ENCODE measurements around the gene TRAF2.

TRAF2 gene

GRCh38 chr9:136941231-136942111 lies 55.2 kb downstream of the TRAF2 start:
- H3K4me1 ChIP-seq = peaks cover 20 to 79% (median 40%) of the 10 kb centered on the region in 10 experiments
- no peak overlapping the region for H3K27ac ChIP-seq
- TF ChIP-seq Cebpa-rat (IDR thresholded peaks at IDR 0.05) = no peak
- peaks cover 47 to 78% (median 55%) of the 10 kb centered on the region in 11 experiments; a peak in 21 of 22 replicates for H4K20me1 ChIP-seq
- peak overlapping the region in 1 of 11 experiments; percentile 12; a peak in 2 of 22 replicates for H3K4me2 ChIP-seq
- no peaks in the 10 kb centered on the region for H3K27me3 ChIP-seq
- H3K36me3 ChIP-seq = peaks cover 44 to 67% (median 63%) of the 10 kb centered on the region in 11 experiments
- H3K9me3 ChIP-seq (replicated peaks in 1 of 11) = peaks cover 0 to 7% (median 0%) of the 10 kb centered on the region in 11 experiments; a peak in 4 of 22 replicates
- H3K9ac ChIP-seq = peak overlapping the region in 3 of 11 experiments; percentile 92 to 95 (median 95); a peak in 3 of 22 replicates
- no peak overlapping the region for H3K4me3 ChIP-seq

DNA sequence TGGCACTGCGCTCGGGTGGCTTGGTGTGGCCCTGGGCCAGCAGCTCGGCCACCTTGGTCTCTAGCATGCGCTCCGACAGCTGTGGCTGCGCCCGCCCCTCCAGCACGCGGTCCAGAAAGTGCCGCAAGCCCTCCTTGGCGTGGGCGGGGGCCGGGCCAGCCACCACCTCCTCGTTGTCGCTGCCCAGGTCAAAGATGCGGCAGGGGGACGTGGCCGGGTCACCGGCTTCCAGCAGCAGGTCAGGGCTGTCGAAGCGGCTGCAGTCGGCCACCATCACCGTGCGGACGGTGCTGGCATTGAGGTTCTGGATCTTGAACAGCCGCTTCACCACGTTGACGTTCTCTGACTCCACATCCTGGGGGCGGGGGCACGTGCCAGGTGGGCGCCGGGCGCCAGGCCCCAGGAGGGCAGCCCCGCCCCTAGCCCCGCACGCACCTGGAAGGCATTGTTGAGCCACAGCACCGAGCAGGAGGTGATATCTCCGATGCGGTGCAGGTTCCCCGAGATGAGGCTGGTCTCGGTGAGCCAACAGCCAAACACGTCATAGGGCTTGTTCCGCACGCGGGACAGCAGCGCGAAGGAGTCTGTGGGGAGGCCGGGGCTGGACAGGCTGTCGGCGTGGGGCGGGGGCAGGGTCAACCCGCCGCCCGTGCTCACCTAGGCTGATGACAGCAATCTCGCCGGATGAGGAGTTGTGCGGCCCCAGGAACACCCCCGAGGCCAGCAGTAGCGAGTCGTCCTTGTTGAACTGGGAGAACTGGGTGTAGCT lies 56.0 kb downstream of the TRAF2 start:
- peaks cover 0 to 5% (median 0%) of the 10 kb centered on the region in 11 experiments; a peak in 4 of 22 replicates for H3K9me3 ChIP-seq (replicated peaks in 1 of 11)
- H3K4me2 ChIP-seq = peak overlapping the region in 10 of 11 experiments; percentile 95 to 98 (median 97); a peak in 20 of 22 replicates

GRCh38 chr9:136942881-136943230 lies 56.5 kb downstream of the TRAF2 start:
- Histone ChIP-seq H3K4me2 (peak overlapping the region; percentile 95 to 98 (median 97)), H3K4me1 (peaks cover 20 to 75% (median 47%) of the 10 kb centered on the region in 10 experiments), H3K36me3 (peaks cover 44 to 58% (median 51%) of the 10 kb centered on the region in 11 experiments), H3K9me3 (replicated peaks in 1 of 11) (no peaks in the 10 kb centered on the region), H3K9ac (peak overlapping the region; percentile 92 to 98 (median 95); a peak in 20 of 22 replicates), H4K20me1 (peaks cover 47 to 65% (median 54%) of the 10 kb centered on the region in 11 experiments; a peak in 21 of 22 replicates), H3K27me3 (no peaks in the 10 kb centered on the region), H3K4me3 (peak overlapping the region; percentile 83 to 100 (median 98); a peak in 19 of 20 replicates), H3K27ac (no peak overlapping the region; a peak in 1 of 22 replicates)
- TF ChIP-seq Cebpa-rat (IDR thresholded peaks at IDR 0.05) = no peak

More for the DNA sequence above, 56.0 kb downstream of the TRAF2 start:
- peak overlapping the region in 8 of 10 experiments; percentile 92 to 100 (median 98); a peak in 12 of 20 replicates for H3K4me3 ChIP-seq
- H3K36me3 ChIP-seq = peaks cover 44 to 64% (median 56%) of the 10 kb centered on the region in 11 experiments
- H3K9ac ChIP-seq = peak overlapping the region; percentile 92 to 98 (median 95); a peak in 18 of 22 replicates
- H3K27me3 ChIP-seq = no peaks in the 10 kb centered on the region
- peaks cover 47 to 71% (median 55%) of the 10 kb centered on the region in 11 experiments; a peak in 21 of 22 replicates for H4K20me1 ChIP-seq
- H3K27ac ChIP-seq = no peak overlapping the region; a peak in 1 of 22 replicates
- peaks cover 20 to 75% (median 42%) of the 10 kb centered on the region in 10 experiments for H3K4me1 ChIP-seq
- TF ChIP-seq Cebpa-rat (IDR thresholded peaks at IDR 0.05) = no peak

DNA sequence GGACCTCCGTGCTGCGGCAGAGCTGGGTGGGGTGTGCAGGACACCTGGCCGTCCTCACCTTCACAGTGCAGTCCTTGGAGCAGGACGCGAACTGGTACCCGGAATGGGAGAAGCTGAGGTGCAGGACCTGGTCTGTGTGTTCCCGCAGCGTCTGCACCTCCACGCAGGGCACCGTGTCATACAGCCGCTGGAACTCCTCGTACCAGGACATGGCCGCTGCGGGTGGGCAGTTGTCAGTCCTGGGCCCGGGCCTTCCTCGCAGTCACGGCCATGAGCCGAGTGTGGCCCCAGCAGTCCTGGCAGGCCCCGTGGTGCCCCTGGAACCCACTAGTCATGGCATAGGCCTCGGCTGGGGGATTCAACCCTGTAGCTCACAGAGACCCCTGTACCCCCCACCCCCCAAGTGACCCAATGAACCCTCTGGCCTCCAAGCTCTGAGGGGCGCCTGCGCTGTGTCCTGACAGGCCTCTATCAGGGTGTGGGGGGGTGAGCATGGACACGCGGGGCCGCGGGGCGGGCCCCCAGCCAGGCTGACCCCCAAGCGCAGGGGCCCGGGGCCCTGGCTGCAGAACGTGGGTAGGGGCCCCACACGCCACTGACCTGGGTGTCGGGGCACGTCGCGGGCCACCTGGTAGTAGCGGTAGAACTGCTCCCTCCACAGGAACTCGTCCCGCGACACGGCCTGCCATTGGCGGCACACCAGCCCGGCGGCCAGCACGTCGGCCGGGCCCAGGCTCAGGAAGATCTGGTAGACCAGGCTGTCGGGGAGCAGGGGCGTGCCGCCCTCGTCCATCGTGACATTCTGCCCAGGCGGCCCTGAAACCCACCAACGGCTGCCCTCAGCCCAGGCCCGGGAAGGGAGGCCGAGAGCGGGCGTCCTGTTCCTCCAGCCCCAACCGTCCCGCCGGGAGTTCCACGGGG lies 57.2 kb downstream of the TRAF2 start:
- H3K4me2 ChIP-seq = peak overlapping the region; percentile 95 to 98 (median 97)
- H3K27ac ChIP-seq = peak overlapping the region; percentile 84 to 96 (median 93)
- peak overlapping the region; percentile 83 to 100 (median 98) for H3K4me3 ChIP-seq
- TF ChIP-seq Cebpa-rat (IDR thresholded peaks at IDR 0.05) = no peak
- no peaks in the 10 kb centered on the region for H3K9me3 ChIP-seq (replicated peaks in 1 of 11)
- peaks cover 20 to 77% (median 52%) of the 10 kb centered on the region in 10 experiments for H3K4me1 ChIP-seq
- H3K36me3 ChIP-seq = peaks cover 43 to 51% (median 45%) of the 10 kb centered on the region in 11 experiments
- H4K20me1 ChIP-seq = peaks cover 47 to 58% (median 53%) of the 10 kb centered on the region in 11 experiments; a peak in 21 of 22 replicates
- H3K9ac ChIP-seq = peak overlapping the region; percentile 92 to 98 (median 95)
- no peaks in the 10 kb centered on the region for H3K27me3 ChIP-seq

- H3K4me2 ChIP-seq = peak overlapping the region; percentile 95 to 98 (median 97)
- H4K20me1 ChIP-seq = peaks cover 46 to 52% (median 50%) of the 10 kb centered on the region in 11 experiments; a peak in 21 of 22 replicates
- H3K9ac ChIP-seq = peak overlapping the region; percentile 92 to 98 (median 95)
- no peaks in the 10 kb centered on the region for H3K9me3 ChIP-seq (replicated peaks in 1 of 11)
- peaks cover 38 to 45% (median 42%) of the 10 kb centered on the region in 11 experiments for H3K36me3 ChIP-seq
- H3K4me3 ChIP-seq = peak overlapping the region; percentile 83 to 100 (median 98)
- H3K27ac ChIP-seq = peak overlapping the region; percentile 84 to 96 (median 93)
- H3K27me3 ChIP-seq = no peaks in the 10 kb centered on the region
- peaks cover 24 to 78% (median 54%) of the 10 kb centered on the region in 10 experiments for H3K4me1 ChIP-seq
- TF ChIP-seq Cebpa-rat (IDR thresholded peaks at IDR 0.05) = no peak
Observed at GRCh38 chr9:136944212-136944518, 57.8 kb downstream of the TRAF2 start.

DNA sequence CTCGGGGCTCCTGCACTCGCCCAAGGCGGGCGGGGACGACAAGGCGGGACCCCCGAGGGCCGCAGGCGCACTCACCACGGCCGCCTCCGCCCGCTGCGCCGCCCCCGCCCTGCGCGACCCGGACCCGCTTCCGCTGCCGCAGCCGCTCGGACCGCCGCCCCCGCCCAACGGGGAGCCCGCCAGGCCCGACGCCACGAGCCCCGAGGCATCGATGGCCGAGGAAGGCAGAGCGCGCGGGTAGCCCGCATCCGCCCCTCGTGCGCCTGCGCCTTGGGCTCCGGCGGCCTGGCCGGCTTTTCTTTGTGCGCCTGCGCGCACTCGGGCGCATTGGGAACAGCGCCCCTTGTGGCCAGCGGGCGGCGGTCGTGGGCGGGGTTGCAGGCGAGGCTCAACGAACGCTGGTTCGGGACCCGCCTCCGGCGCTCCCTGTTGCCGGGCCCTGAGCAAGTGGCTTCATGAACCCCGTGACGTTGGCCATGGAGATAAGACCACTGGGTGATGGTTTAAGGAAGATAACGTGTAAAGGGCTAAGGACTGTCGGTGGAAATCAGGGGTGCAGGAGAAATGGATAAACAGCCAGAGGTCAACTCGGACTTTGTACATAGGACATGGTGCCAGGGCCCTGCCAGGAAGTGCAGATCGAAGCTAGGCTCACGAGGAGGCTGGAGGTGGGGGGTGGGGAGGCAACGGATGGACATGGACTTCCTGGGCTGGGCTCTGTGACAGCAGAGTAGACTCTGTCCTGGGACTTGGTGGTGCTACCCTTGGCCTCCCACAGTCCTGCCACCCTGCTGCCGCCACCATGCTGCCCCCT lies 58.4 kb downstream of the TRAF2 start, which contains the start of the genes C8G and FBXW5:
Gene C8G (plus strand): TSS at position 725 of the 814 bp plus-strand sequence. CDS start 78 bp downstream, at position 803.
Gene FBXW5 (minus strand): TSS at position 220 of the 814 bp plus-strand sequence. CDS start 655 bp downstream, outside the sequence.
- no peaks in the 10 kb centered on the region for H3K9me3 ChIP-seq (replicated peaks in 1 of 11)
- no peaks in the 10 kb centered on the region for H3K27me3 ChIP-seq
- H3K9ac ChIP-seq = peak within 1 kb of the TSS; percentile 92 to 98 (median 95)
- peaks cover 27 to 74% (median 50%) of the 10 kb centered on the region in 10 experiments for H3K4me1 ChIP-seq
- H3K4me3 ChIP-seq = peak within 1 kb of the TSS; percentile 83 to 100 (median 98)
- TF ChIP-seq Cebpa-rat (IDR thresholded peaks at IDR 0.05) = no peak
- peak within 1 kb of the TSS; percentile 84 to 96 (median 93) for H3K27ac ChIP-seq
- peaks cover 41 to 46% (median 44%) of the 10 kb centered on the region in 11 experiments; a peak in 21 of 22 replicates for H4K20me1 ChIP-seq
- H3K4me2 ChIP-seq = peak within 1 kb of the TSS; percentile 95 to 98 (median 97)
- H3K36me3 ChIP-seq = peaks cover 33 to 40% (median 36%) of the 10 kb centered on the region in 11 experiments
